Thoracic aorta (tissue), 2 donors: ENCODE data around the gene PTHLH. TPM values are rescaled to one million over a fixed set of nuclear protein-coding genes. Genes with fewer than 3 reads are reported as not detected.
A peak's percentile ranks its signal among the peaks of the same experiment; 100 is the strongest.

Source experiments
- ATAC-seq: fragments of 150-250 bp; one replicate; pipeline ENCODE4 v1.8.0; 2017; ENCODE audit warnings: low read depth; ENCODE audit not compliant: insufficient number of reproducible peaks, low FRiP score
- DNase-seq: peaks from one replicate; pipeline ENCODE4 v3.0.0-alpha.2; 2020; ENCODE audit warnings: low spot score
- H3K27ac ChIP-seq, 2 donors: fragments of 200-600 bp; sonication (generic); 1 replicate in 1 of 2; 2 replicates in 1 of 2; pipeline ENCODE4 v1.5.1; 2016; ENCODE audit warnings: mild to moderate bottlenecking in 2 of 2, moderate library complexity in 2 of 2
- H3K27me3 ChIP-seq: fragments of 200-600 bp; sonication (generic); replicated peaks from 2 replicates; pipeline ENCODE4 v1.6.0; 2016; ENCODE audit warnings: mild to moderate bottlenecking; ENCODE audit not compliant: insufficient read depth
- H3K36me3 ChIP-seq: fragments of 200-600 bp; sonication (generic); one replicate; pipeline ENCODE4 v1.5.1; 2016
- H3K4me1 ChIP-seq, 2 donors: fragments of 200-600 bp; sonication (generic); 1 replicate in 1 of 2; 2 replicates in 1 of 2; pipeline versions ENCODE4 v1.5.1 to v1.6.0; 2016; ENCODE audit warnings: low read depth in 2 of 2, mild to moderate bottlenecking in 1 of 2; ENCODE audit not compliant: control insufficient read depth in 1 of 2
- H3K4me3 ChIP-seq: fragments of 200-600 bp; sonication (generic); 2 replicates; pipeline ENCODE4 v1.5.1; 2016; ENCODE audit warnings: mild to moderate bottlenecking
- H3K9me3 ChIP-seq: fragments of 200-600 bp; sonication (generic); 2 replicates; pipeline ENCODE4 v1.5.1; 2016
- CTCF ChIP-seq: fragments of 200-600 bp; sonication (generic); IDR thresholded peaks from one replicate; pipeline ENCODE4 v1.5.1; 2019; ENCODE audit warnings: antibody characterized with exemption
- total RNA-seq, 2 donors: library from RNA; depleted of rRNA; stranded (reverse); fragments of >200 nt; gene quantifications; one replicate each; pipeline versions ENCODE4 v1.1.0 to v1.2.3, GENCODE V29; 2016

Gene PTHLH
- total RNA-seq, 2 donors from 2014 or later, result 5.6 to 8.1 TPM

- Histone ChIP-seq H3K9me3 (no peaks in the 10 kb centered on the region), H3K27me3 (no peaks in the 10 kb centered on the region), H3K4me3 (peak overlapping the region; percentile 14), H3K36me3 (no peaks in the 10 kb centered on the region), H3K27ac (peak overlapping the region in 1 of 2 donors; percentile 9), H3K4me1 (peaks cover 7 to 37% of the 10 kb centered on the region in 2 donors)
- no peak for TF ChIP-seq CTCF
- no peak for DNase-seq
- peak; percentile 38 for ATAC-seq
Observed at GRCh38 chr12:27966870-27967269, 5.7 kb downstream of the PTHLH start.

GRCh38 chr12:27965966-27966365, 6.6 kb downstream of the PTHLH start:
- Histone ChIP-seq H3K9me3 (no peaks in the 10 kb centered on the region), H3K4me1 (peaks cover 7 to 37% of the 10 kb centered on the region in 2 donors), H3K27ac (peak overlapping the region in 1 of 2 donors; percentile 11), H3K36me3 (no peaks in the 10 kb centered on the region), H3K27me3 (no peaks in the 10 kb centered on the region), H3K4me3 (no peak overlapping the region)
- no peak for TF ChIP-seq CTCF
- DNase-seq, result no peak
- no peak for ATAC-seq

DNA sequence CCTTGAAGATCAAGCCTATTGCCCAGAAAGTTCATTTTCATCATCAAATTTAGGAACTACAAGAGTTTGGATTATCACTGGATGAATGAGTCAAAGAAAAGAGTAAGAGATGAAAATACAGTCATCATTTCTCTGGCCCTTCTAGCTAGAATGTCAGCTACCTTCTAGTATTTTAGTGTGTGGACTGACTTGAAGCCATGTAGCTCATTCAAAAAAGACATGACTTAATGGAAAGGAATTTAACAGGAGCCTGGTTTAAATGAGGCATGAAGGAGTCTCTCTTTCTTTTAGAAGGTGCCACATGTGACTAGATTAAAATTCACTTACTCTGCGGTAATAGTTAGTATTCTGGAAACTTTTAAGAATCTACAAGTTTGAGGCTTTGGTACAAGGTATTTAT, 7.1 kb downstream of the PTHLH start:
- Histone ChIP-seq H3K27me3 (no peaks in the 10 kb centered on the region), H3K4me1 (peaks cover 7 to 37% of the 10 kb centered on the region in 2 donors), H3K36me3 (no peaks in the 10 kb centered on the region), H3K9me3 (no peaks in the 10 kb centered on the region), H3K27ac (no peak overlapping the region), H3K4me3 (no peak overlapping the region)
- no peak for TF ChIP-seq CTCF
- DNase-seq (no peak), ATAC-seq (no peak)

DNA sequence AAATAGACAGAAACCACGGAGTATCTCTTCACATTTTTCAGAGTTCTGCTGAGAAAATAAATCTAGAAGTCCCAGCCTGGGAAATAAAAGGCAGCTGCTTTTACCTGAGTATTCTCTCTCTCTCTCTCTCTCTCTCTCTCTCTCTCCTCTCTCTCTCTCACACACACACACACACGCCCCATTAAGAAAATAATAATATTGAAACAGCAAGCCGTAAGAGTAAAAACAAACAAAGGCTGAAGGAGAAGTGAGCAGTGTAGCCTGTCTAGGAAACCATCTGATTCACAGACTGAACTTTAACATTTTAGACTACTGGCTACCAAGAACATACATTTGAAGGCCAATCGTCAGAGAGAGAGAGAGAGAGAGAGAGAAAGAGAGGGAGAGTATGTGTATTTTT, 8.4 kb downstream of the PTHLH start:
- no peak for DNase-seq
- Histone ChIP-seq H3K9me3 (no peaks in the 10 kb centered on the region), H3K4me1 (peaks cover 7 to 32% of the 10 kb centered on the region in 2 donors), H3K27ac (no peak overlapping the region), H3K4me3 (no peak overlapping the region), H3K27me3 (no peaks in the 10 kb centered on the region), H3K36me3 (no peaks in the 10 kb centered on the region)
- no peak for TF ChIP-seq CTCF
- no peak for ATAC-seq

DNA sequence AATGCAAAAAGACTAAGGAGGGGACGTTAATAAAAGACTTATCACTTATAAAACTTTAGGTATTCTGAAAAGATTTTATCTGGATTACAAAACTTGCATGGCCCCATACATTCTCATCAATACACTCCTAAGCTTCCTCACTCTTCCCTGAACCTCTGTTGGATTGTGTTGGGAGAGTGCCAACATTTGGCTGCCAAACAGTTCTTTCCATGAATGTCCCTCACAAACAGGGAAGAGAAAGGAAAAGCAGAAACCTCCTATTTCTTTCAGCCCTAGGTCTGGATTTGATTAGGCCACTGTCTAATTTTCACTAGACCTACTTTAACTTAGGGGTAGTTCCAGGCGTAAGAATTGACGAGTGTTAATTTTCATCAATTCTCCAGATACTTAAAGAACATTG, 11.7 kb downstream of the PTHLH start:
- no peaks in the 10 kb centered on the region for H3K9me3 ChIP-seq
- no peak overlapping the region for H3K27ac ChIP-seq
- H3K27me3 ChIP-seq, result no peaks in the 10 kb centered on the region
- no peak for TF ChIP-seq CTCF
- peaks cover 0 to 2% of the 10 kb centered on the region in 2 donors for H3K4me1 ChIP-seq
- H3K36me3 ChIP-seq, result no peaks in the 10 kb centered on the region
- DNase-seq (no peak), ATAC-seq (no peak)
- no peak overlapping the region for H3K4me3 ChIP-seq
